CD14-positive monocyte (primary cell): ENCODE measurements around the gene FAM167B. TPM values are rescaled to one million over a fixed set of nuclear protein-coding genes. Genes with fewer than 3 reads are reported as not detected.
A peak's percentile ranks its signal among the peaks of the same experiment; 100 is the strongest.

Experiments
- DNase-seq, 3 donors: peaks; one replicate each; pipeline ENCODE4 v3.0.0-alpha.2; 2011 to 2022
- H2AFZ ChIP-seq: 2 replicates; pipeline ENCODE4 v1.6.0; 2012; ENCODE audit warnings: mild to moderate bottlenecking, low read depth, low read length, inconsistent platforms; ENCODE audit not compliant: insufficient read depth, poor library complexity, severe bottlenecking
- H3K27ac ChIP-seq, 2 donors: 1 replicate in 1 of 2; 2 replicates in 1 of 2; pipeline ENCODE4 v1.5.1; 2012 to 2013; ENCODE audit warnings: low read length in 2 of 2, control low read depth in 1 of 2, inconsistent platforms in 1 of 2, low read depth in 1 of 2, mild to moderate bottlenecking in 1 of 2
- H3K27me3 ChIP-seq, 2 donors: one replicate each; pipeline versions ENCODE4 v1.6.0 to v1.6.1; 2011 to 2013; ENCODE audit warnings: low read length in 2 of 2; ENCODE audit not compliant: control insufficient read depth in 2 of 2, insufficient read depth in 2 of 2
- H3K36me3 ChIP-seq, 2 donors: replicated peaks in 1 of 2; 1 replicate in 1 of 2; 2 replicates in 1 of 2; pipeline versions ENCODE4 v1.5.1 to v1.6.1; 2012 to 2013; ENCODE audit warnings: low read length in 2 of 2, control low read depth in 1 of 2, inconsistent platforms in 1 of 2, mild to moderate bottlenecking in 1 of 2; ENCODE audit not compliant: insufficient read depth in 2 of 2, control insufficient read depth in 1 of 2
- H3K4me1 ChIP-seq, 2 donors: 1 replicate in 1 of 2; 2 replicates in 1 of 2; pipeline versions ENCODE4 v1.5.1 to v1.6.1; 2012 to 2013; ENCODE audit warnings: low read length in 2 of 2, control low read depth in 1 of 2, inconsistent platforms in 1 of 2, mild to moderate bottlenecking in 1 of 2, moderate library complexity in 1 of 2; ENCODE audit not compliant: insufficient read depth in 2 of 2, control insufficient read depth in 1 of 2
- H3K4me2 ChIP-seq: replicated peaks from 2 replicates; pipeline ENCODE3; 2012; ENCODE audit warnings: low read length, moderate library complexity, mild to moderate bottlenecking; ENCODE audit not compliant: poor library complexity, severe bottlenecking; ENCODE audit errors: extremely low read depth
- H3K4me3 ChIP-seq, 3 experiments: fragments of 200-600 bp in 1 of 3; sonication (generic) in 1 of 3; replicated peaks in 1 of 3; 1 replicate in 2 of 3; 2 replicates in 1 of 3; pipeline ENCODE4 v1.5.1; 2011 to 2013; ENCODE audit warnings: low read length in 3 of 3, mild to moderate bottlenecking in 3 of 3, control low read depth in 2 of 3, low read depth in 2 of 3, inconsistent platforms in 1 of 3, moderate library complexity in 1 of 3
- H3K79me2 ChIP-seq: 2 replicates; pipeline ENCODE4 v1.6.0; 2012; ENCODE audit warnings: mild to moderate bottlenecking, control low read depth, inconsistent platforms, low read length, moderate library complexity; ENCODE audit not compliant: insufficient read depth
- H3K9ac ChIP-seq: 2 replicates; pipeline ENCODE4 v1.6.0; 2017; ENCODE audit warnings: low read length, mild to moderate bottlenecking; ENCODE audit not compliant: insufficient read depth, poor library complexity, severe bottlenecking
- H3K9me3 ChIP-seq, 2 donors: replicated peaks in 1 of 2; 1 replicate in 1 of 2; 2 replicates in 1 of 2; pipeline versions ENCODE4 v1.5.1 to v1.6.1; 2012 to 2013; ENCODE audit warnings: low read length in 2 of 2, control low read depth in 1 of 2; ENCODE audit not compliant: control insufficient read depth in 1 of 2, insufficient read depth in 1 of 2
- H4K20me1 ChIP-seq: 2 replicates; pipeline ENCODE4 v1.6.0; 2012; ENCODE audit warnings: mild to moderate bottlenecking, low read length, control low read depth, moderate library complexity; ENCODE audit not compliant: insufficient read depth
- H3K27ac Mint-ChIP-seq, 7 donors: one replicate each; pipeline ENCODE4 v1.8.0; 2020; ENCODE audit warnings: mild to moderate bottlenecking in 7 of 7, mixed read lengths in 7 of 7, moderate library complexity in 6 of 7, inconsistent platforms in 2 of 7
- H3K27me3 Mint-ChIP-seq, 3 donors: one replicate each; pipeline ENCODE4 v1.8.0; 2021 to 2022; ENCODE audit warnings: low read depth in 3 of 3, mild to moderate bottlenecking in 3 of 3, mixed read lengths in 3 of 3, moderate library complexity in 3 of 3, inconsistent platforms in 1 of 3
- H3K36me3 Mint-ChIP-seq, 2 donors: one replicate each; pipeline ENCODE4 v1.8.0; 2020; ENCODE audit warnings: mixed read lengths in 2 of 2, inconsistent platforms in 1 of 2, mild to moderate bottlenecking in 1 of 2
- H3K4me1 Mint-ChIP-seq: one replicate; pipeline ENCODE4 v1.8.0; 2020; ENCODE audit warnings: mild to moderate bottlenecking, mixed read lengths
- H3K4me3 Mint-ChIP-seq, 2 donors: one replicate each; pipeline ENCODE4 v1.8.0; 2020; ENCODE audit warnings: mild to moderate bottlenecking in 2 of 2, mixed read lengths in 2 of 2, moderate library complexity in 1 of 2
- H3K9me3 Mint-ChIP-seq, 7 donors: one replicate each; pipeline ENCODE4 v1.8.0; 2020 to 2022; ENCODE audit warnings: mixed read lengths in 7 of 7, mild to moderate bottlenecking in 6 of 7, moderate library complexity in 6 of 7, inconsistent platforms in 2 of 7
- CTCF ChIP-seq: fragments of 200-600 bp; IDR thresholded peaks from one replicate; pipeline ENCODE4 v1.8.0; 2022; ENCODE audit warnings: antibody characterized with exemption, mild to moderate bottlenecking
- WGBS: methylation state at CpG from one replicate; pipeline ENCODE4 v1.1.5; 2013; ENCODE audit warnings: missing lambda C conversion rate; ENCODE audit not compliant: insufficient coverage; 5-methylcytosine and 5-hydroxymethylcytosine counted together
- intact Hi-C, 2 donors: fragments of 100-400 bp; cut with micrococcal nuclease; formaldehyde crosslinking; loops; one replicate each; pipeline versions ENCODE4 v1.15.0 to v1.15.1; 2023
- polyA plus RNA-seq, 3 donors: library from polyadenylated mRNA; depleted of rRNA in 1 of 3; unstranded in 2 of 3; stranded (reverse) in 1 of 3; fragments of 300-500 nt in 2 of 3; fragments of >200 nt in 1 of 3; fragmentation: Illumina TruSeq in 2 of 3; gene quantifications; 1 replicate in 2 of 3; 2 replicates in 1 of 3; pipeline ENCODE4 v1.2.3, GENCODE V29; 2012 to 2021

FAM167B gene
- polyA plus RNA-seq, 3 donors = not detected

GRCh38 chr1:32220746-32221580 lies 26.1 kb upstream of the FAM167B start:
- Histone ChIP-seq H3K36me3 (peaks cover 15 to 49% of the 10 kb centered on the region in 2 donors), H3K4me2 (peak overlapping the region; percentile 93), H3K4me3 (peak overlapping the region; percentile 53 to 98 (median 82)), H4K20me1 (no peaks in the 10 kb centered on the region), H3K27ac (peak overlapping the region in 1 of 2 donors; percentile 99), H3K27me3 (no peaks in the 10 kb centered on the region), H3K9ac (peak overlapping the region; percentile 92), H3K9me3 (no peaks in the 10 kb centered on the region), H3K4me1 (peaks cover 23 to 33% of the 10 kb centered on the region in 2 donors), H3K79me2 (peaks cover 31% of the 10 kb centered on the region), H2AFZ (peak overlapping the region; percentile 92)
- 100% methylated on average over 1 of the region's 4 CpGs for WGBS
- Mint-ChIP-seq H3K27ac (peak overlapping the region; percentile 97 to 100 (median 98)), H3K9me3 (no peaks in the 10 kb centered on the region), H3K4me3 (peak overlapping the region; percentile 97 to 98), H3K27me3 (peaks cover 0 to 2% (median 2%) of the 10 kb centered on the region in 3 donors), H3K4me1 (peaks cover 35% of the 10 kb centered on the region), H3K36me3 (peaks cover 36 to 61% of the 10 kb centered on the region in 2 donors)
- intact Hi-C loops = loop anchor here in 1 of 2 donors (10.0 kb wide), 1 partner anchor 174 kb away; the partner anchor contains the start of gene BSDC1
- DNase-seq = no peak
- no peak for TF ChIP-seq CTCF

GRCh38 chr1:32221581-32221979 lies 25.4 kb upstream of the FAM167B start:
- H3K4me3 ChIP-seq = peak overlapping the region; percentile 53 to 98 (median 82)
- peak overlapping the region; percentile 92 for H3K9ac ChIP-seq
- no peak for DNase-seq
- H3K9me3 ChIP-seq = no peaks in the 10 kb centered on the region
- TF ChIP-seq CTCF = no peak
- peaks cover 34 to 63% of the 10 kb centered on the region in 2 donors for H3K36me3 Mint-ChIP-seq
- intact Hi-C loops = loop anchor here in 1 of 2 donors (10.0 kb wide), 1 partner anchor 173 kb away; the partner anchor contains the start of gene BSDC1
- H3K9me3 Mint-ChIP-seq = no peaks in the 10 kb centered on the region
- H3K27ac Mint-ChIP-seq = peak overlapping the region; percentile 97 to 100 (median 98)
- H2AFZ ChIP-seq = peak overlapping the region; percentile 92
- 17% methylated on average over 12 of the region's 13 CpGs for WGBS
- peak overlapping the region; percentile 93 for H3K4me2 ChIP-seq
- no peaks in the 10 kb centered on the region for H3K27me3 ChIP-seq
- peaks cover 0 to 2% (median 2%) of the 10 kb centered on the region in 3 donors for H3K27me3 Mint-ChIP-seq
- H3K4me1 Mint-ChIP-seq = peaks cover 29% of the 10 kb centered on the region
- peaks cover 18 to 28% of the 10 kb centered on the region in 2 donors for H3K4me1 ChIP-seq
- no peaks in the 10 kb centered on the region for H4K20me1 ChIP-seq
- H3K27ac ChIP-seq = peak overlapping the region in 1 of 2 donors; percentile 99
- peaks cover 31% of the 10 kb centered on the region for H3K79me2 ChIP-seq
- H3K36me3 ChIP-seq = peaks cover 19 to 49% of the 10 kb centered on the region in 2 donors
- peak overlapping the region; percentile 97 to 98 for H3K4me3 Mint-ChIP-seq
